ENCODE measurements around the gene TRPV5. TPM values are rescaled to one million over a fixed set of nuclear protein-coding genes. Genes with fewer than 3 reads are reported as not detected.

TRPV5 gene
- total and polyA plus RNA-seq, 2 of the 8 experiments (the other 6 are each of a cell fraction or from before 2014, with no cell fraction given), result 0.03 TPM; not detected in 1

DNA sequence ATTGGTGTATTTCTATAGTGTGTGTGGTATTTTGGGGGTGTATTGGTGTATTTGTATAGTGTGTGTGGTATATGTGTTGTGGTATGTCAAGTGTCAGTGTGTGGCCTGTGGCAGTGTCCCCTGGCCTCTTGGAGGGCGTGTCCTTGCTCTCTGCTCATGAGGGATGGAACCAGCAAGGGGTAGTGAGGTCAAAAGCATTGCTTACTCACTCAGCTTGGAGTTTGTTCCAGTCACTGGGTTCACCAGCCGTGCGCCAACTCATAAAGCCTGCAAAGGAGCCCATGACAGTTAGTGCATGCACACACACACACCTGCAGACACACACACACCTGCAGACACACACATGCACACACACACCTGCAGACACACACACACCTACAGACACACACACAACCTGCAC, 43.7 kb downstream of the TRPV5 start (continued):
- no peak for TF ChIP-seq NANOG (IDR thresholded peaks at IDR 0.05; ENCODE audit: insufficient read depth, low read depth, low read length, poor library complexity, severe bottlenecking)
- no peak for TF ChIP-seq TAF7 (optimal IDR thresholded peaks at IDR 0.05; ENCODE audit: borderline replicate concordance, low read depth, low read length)
- TF ChIP-seq MAFK (IDR thresholded peaks at IDR 0.05; ENCODE audit: low read depth, low read length), result no peak

Data from H1 (cell line).